ENCODE results near the gene MVB12B.

DNA sequence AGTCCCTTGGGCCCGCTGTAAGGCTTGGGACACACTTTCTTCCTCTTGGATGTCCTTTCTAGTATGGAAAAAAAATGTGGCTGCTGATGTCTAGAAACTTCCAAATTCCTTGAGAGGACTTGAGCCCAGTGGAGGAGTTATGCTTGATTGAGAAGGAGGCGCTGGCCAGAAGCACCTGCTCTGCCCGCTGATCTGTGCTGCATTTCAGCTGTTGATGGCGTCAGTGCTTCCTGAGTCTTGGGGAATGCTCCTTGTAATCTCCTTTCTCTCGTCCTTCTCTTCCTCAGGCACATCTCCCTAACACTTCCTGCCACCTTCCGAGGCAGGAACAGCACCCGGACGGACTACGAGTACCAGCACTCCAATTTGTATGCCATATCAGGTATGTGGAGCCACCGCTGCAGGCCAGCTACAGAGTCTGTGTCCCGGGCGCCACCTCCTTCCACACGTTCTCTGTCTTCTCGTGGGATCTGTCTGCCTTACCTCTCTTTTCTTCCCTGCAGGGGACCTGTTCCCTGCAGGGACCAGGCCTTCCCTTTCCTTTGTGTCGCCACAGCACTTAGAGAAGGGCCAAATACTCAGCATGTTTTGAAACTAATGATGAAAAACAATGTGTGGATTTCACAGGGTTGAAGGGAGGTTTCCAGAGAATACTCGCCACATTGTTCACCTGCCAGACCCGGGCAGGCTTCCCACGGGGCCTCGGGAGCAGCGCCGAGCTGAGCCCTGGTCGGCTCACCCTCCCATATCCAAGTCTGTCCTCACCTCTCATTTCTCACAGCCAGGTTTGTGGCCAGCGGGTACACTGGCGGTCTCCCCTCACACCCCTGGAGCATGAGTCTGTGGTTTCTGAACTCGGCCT, 95.2 kb downstream of the MVB12B start:
- TF ChIP-seq FOXJ3 (CRISPR knock-in tag; IDR thresholded peaks at IDR 0.05; ENCODE audit: borderline replicate concordance), result no peak
- TF ChIP-seq, protein P1, sequence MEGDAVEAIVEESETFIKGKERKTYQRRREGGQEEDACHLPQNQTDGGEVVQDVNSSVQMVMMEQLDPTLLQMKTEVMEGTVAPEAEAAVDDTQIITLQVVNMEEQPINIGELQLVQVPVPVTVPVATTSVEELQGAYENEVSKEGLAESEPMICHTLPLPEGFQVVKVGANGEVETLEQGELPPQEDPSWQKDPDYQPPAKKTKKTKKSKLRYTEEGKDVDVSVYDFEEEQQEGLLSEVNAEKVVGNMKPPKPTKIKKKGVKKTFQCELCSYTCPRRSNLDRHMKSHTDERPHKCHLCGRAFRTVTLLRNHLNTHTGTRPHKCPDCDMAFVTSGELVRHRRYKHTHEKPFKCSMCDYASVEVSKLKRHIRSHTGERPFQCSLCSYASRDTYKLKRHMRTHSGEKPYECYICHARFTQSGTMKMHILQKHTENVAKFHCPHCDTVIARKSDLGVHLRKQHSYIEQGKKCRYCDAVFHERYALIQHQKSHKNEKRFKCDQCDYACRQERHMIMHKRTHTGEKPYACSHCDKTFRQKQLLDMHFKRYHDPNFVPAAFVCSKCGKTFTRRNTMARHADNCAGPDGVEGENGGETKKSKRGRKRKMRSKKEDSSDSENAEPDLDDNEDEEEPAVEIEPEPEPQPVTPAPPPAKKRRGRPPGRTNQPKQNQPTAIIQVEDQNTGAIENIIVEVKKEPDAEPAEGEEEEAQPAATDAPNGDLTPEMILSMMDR (CRISPR knock-in tag; IDR thresholded peaks at IDR 0.05), result no peak
- TF ChIP-seq, protein P2, sequence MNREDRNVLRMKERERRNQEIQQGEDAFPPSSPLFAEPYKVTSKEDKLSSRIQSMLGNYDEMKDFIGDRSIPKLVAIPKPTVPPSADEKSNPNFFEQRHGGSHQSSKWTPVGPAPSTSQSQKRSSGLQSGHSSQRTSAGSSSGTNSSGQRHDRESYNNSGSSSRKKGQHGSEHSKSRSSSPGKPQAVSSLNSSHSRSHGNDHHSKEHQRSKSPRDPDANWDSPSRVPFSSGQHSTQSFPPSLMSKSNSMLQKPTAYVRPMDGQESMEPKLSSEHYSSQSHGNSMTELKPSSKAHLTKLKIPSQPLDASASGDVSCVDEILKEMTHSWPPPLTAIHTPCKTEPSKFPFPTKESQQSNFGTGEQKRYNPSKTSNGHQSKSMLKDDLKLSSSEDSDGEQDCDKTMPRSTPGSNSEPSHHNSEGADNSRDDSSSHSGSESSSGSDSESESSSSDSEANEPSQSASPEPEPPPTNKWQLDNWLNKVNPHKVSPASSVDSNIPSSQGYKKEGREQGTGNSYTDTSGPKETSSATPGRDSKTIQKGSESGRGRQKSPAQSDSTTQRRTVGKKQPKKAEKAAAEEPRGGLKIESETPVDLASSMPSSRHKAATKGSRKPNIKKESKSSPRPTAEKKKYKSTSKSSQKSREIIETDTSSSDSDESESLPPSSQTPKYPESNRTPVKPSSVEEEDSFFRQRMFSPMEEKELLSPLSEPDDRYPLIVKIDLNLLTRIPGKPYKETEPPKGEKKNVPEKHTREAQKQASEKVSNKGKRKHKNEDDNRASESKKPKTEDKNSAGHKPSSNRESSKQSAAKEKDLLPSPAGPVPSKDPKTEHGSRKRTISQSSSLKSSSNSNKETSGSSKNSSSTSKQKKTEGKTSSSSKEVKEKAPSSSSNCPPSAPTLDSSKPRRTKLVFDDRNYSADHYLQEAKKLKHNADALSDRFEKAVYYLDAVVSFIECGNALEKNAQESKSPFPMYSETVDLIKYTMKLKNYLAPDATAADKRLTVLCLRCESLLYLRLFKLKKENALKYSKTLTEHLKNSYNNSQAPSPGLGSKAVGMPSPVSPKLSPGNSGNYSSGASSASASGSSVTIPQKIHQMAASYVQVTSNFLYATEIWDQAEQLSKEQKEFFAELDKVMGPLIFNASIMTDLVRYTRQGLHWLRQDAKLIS (CRISPR knock-in tag; IDR thresholded peaks at IDR 0.05), result no peak
- TF ChIP-seq SAFB2 (CRISPR knock-in tag; IDR thresholded peaks at IDR 0.05; ENCODE audit: borderline replicate concordance, low read depth), result no peak
- TF ChIP-seq REXO4 (CRISPR knock-in tag; IDR thresholded peaks at IDR 0.05; ENCODE audit: borderline replicate concordance), result no peak
- no peak for TF ChIP-seq ZNF7 (CRISPR knock-in tag; IDR thresholded peaks at IDR 0.05)
- TF ChIP-seq, protein P3, sequence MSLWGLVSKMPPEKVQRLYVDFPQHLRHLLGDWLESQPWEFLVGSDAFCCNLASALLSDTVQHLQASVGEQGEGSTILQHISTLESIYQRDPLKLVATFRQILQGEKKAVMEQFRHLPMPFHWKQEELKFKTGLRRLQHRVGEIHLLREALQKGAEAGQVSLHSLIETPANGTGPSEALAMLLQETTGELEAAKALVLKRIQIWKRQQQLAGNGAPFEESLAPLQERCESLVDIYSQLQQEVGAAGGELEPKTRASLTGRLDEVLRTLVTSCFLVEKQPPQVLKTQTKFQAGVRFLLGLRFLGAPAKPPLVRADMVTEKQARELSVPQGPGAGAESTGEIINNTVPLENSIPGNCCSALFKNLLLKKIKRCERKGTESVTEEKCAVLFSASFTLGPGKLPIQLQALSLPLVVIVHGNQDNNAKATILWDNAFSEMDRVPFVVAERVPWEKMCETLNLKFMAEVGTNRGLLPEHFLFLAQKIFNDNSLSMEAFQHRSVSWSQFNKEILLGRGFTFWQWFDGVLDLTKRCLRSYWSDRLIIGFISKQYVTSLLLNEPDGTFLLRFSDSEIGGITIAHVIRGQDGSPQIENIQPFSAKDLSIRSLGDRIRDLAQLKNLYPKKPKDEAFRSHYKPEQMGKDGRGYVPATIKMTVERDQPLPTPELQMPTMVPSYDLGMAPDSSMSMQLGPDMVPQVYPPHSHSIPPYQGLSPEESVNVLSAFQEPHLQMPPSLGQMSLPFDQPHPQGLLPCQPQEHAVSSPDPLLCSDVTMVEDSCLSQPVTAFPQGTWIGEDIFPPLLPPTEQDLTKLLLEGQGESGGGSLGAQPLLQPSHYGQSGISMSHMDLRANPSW (CRISPR knock-in tag; IDR thresholded peaks at IDR 0.05; ENCODE audit: borderline replicate concordance), result no peak
- TF ChIP-seq RARG (CRISPR knock-in tag; IDR thresholded peaks at IDR 0.05; ENCODE audit: low read depth), result no peak
- no peak for TF ChIP-seq JUN (CRISPR knock-in tag; IDR thresholded peaks at IDR 0.05)
- no peak for TF ChIP-seq YY1 (IDR thresholded peaks at IDR 0.05; ENCODE audit: insufficient read depth, insufficient replicate concordance, low read depth, low read length)
